ENCODE measurements around the gene PEX26. TPM values are rescaled to one million over a fixed set of nuclear protein-coding genes. Genes with fewer than 3 reads are reported as not detected.

PEX26 gene
- total RNA-seq, 1 donor from 2014 or later: 47.3 TPM

DNA sequence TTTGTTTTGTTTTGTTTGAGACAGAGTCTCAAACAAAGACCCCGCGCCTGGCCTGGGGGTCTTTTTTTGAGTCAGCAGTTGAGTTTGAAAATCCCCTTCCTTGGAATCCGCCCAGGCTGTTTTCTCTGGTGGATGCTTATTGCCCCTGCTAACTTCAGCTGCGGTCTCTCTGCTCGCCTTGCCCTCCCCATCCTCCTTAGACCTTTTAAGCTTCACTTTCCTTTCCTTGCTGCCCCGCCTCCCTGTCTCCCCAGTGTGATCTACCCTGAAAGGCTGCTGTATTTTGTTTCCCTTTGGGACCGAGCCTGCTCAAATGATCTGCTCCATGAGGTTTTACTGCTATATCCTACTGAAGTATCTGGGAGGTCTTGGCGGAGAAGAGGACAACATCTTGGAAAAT, 74.7 kb downstream of the PEX26 start:
- peak overlapping the region; percentile 66 for H3K27ac Mint-ChIP-seq
- H3K9me3 Mint-ChIP-seq: no peaks in the 10 kb centered on the region
- peaks cover 16% of the 10 kb centered on the region for H3K36me3 Mint-ChIP-seq (ENCODE audit: low read depth)
- H3K4me3 Mint-ChIP-seq (ENCODE audit: low read depth): peak overlapping the region; percentile 75
- intact Hi-C loops (cut with micrococcal nuclease): no loop called here
- H3K27me3 Mint-ChIP-seq (ENCODE audit: low read depth): no peaks in the 10 kb centered on the region
- peak; percentile 34 for DNase-seq (ENCODE audit: low spot score)
- H3K4me1 Mint-ChIP-seq (ENCODE audit: low read depth): peaks cover 39% of the 10 kb centered on the region

DNA sequence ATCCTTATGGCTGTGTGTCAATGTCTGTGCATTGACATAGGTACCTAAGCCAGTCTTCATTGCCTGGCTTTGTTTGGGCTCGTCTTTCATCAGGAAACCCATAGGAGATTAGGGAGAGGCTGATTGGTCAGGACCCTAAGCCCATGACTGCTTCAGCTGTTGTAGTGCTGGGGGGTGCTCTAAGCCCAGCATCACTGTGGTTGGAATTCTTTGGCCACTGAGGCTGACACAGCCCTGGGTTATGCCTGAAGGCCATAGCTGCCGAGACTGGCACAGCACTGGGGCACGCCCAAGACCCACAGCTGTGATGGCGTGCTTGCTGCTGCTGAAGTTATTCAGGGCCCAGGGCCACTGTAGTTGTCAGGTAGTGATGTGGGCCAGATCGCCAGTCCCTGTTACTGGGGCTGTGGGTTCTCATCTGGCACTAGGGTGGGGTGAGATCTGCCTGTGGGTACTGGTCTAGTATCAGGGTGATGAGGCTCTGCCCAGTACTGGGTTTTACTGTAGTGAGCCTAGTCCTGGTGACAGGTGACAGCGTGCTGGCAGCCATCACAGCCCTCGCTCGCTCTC, 77.1 kb downstream of the PEX26 start:
- Mint-ChIP-seq H3K27me3 (ENCODE audit: low read depth) (no peaks in the 10 kb centered on the region), H3K9me3 (no peaks in the 10 kb centered on the region), H3K36me3 (ENCODE audit: low read depth) (peaks cover 28% of the 10 kb centered on the region), H3K4me3 (ENCODE audit: low read depth) (no peak overlapping the region), H3K27ac (no peak overlapping the region), H3K4me1 (ENCODE audit: low read depth) (peaks cover 28% of the 10 kb centered on the region)
- intact Hi-C loops (cut with micrococcal nuclease): loop anchor here (5.0 kb wide), 1 partner anchor 58 kb away; no protein-coding TSS in a partner anchor
- DNase-seq (ENCODE audit: low spot score): no peak

Other genes starting within 250 kb of the PEX26 start
- gene MICAL3, start 53.4 kb upstream of the PEX26 start, total RNA-seq: 40.6 and 41.8 TPM in 2 replicates
- 1.8 and 2.3 TPM in 2 replicates for gene TUBA8, start 32.8 kb downstream of the PEX26 start, total RNA-seq
- gene USP18, start 72.2 kb downstream of the PEX26 start, total RNA-seq: 10.6 and 12.3 TPM in 2 replicates

All from activated T-helper 2 cell treated with anti-CD3 and anti-CD28 coated beads, Interferon-gamma antibody, Interleukin-2, Interleukin-4, amounts not matched to agents 10 μg/mL and 5 μg/mL and 100 μg/mL, durations not matched to agents 14 hours and 24 hours and 36 hours (primary cell).